ENCODE results near the gene PTCHD1. TPM values are rescaled to one million over a fixed set of nuclear protein-coding genes. Genes with fewer than 3 reads are reported as not detected.

The PTCHD1 gene
- total and polyA plus RNA-seq, 2 of the 13 experiments (the other 11 are each of a cell fraction or from before 2014, with no cell fraction given): not detected

DNA sequence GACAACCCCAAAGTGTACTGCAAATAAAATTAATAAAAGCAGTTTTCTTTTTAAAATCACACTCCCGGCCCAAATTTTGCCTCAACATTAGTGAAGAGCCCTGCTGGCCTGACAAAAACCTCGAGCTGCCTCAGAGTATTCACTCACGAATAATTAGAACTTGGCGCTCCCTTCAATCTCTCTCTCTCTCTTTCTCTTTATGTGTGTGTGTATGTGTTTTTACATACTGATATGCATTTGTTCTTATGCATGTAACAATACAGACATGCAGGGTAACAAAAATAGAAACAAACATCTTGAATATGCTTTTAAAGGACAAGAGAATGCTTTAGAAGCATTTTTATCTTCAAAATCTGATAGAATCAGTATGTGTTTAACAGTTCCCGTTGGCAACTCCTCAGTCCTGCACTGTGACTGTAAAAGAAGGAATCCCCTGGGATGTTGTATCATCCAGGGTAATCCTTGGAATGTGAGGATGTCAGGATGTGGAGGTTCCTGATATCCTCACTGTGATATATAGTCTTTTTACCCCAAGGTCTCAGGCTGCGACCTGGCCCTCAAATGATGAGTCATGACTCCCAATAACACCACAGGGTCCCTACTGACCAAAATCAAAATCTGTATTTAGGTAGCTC lies 53.0 kb downstream of the PTCHD1 start:
- Histone ChIP-seq H2AFZ (ENCODE audit: low read length) (no peak overlapping the region), H4K20me1 (ENCODE audit: insufficient read depth, low read length) (no peaks in the 10 kb centered on the region), H3K9ac (ENCODE audit: insufficient read depth, low read depth, low read length) (no peak overlapping the region), H3K9me3 (ENCODE audit: low read length) (no peaks in the 10 kb centered on the region), H3K4me2 (ENCODE audit: low read depth, low read length) (no peak overlapping the region), H3K27me3 (ENCODE audit: control insufficient read depth in 1 of 2, insufficient read depth in 2 of 2, low read length in 2 of 2) (no peaks in the 10 kb centered on the region), H3K4me1 (ENCODE audit: insufficient read depth, low read length) (no peaks in the 10 kb centered on the region), H3K36me3 (replicated peaks in 1 of 2; ENCODE audit: control insufficient read depth in 1 of 2, insufficient read depth in 2 of 2, low read length in 2 of 2) (no peaks in the 10 kb centered on the region), H3K4me3 (replicated peaks in 1 of 3; ENCODE audit: insufficient read depth in 1 of 3, low read depth in 2 of 3, low read length in 3 of 3) (no peak overlapping the region), H3K79me2 (ENCODE audit: insufficient read depth, low read length) (no peaks in the 10 kb centered on the region), H3K27ac (ENCODE audit: extremely low read length, insufficient read depth, low read length) (no peak overlapping the region)
- DNase-seq (ENCODE audit: low spot score) (no peak), FAIRE-seq (no peak), ATAC-seq (no peak)
- in situ Hi-C loops (cut with HindIII; ENCODE audit: extremely low pct_ligation_motif_present, low pct_unique_long_range_greater_than_20kb): no loop called here
- intact Hi-C loops (cut with micrococcal nuclease; ENCODE audit: unreplicated experiment): no loop called here
- WGBS (ENCODE audit: low lambda C conversion rate): 0% methylated on average over 5 of the region's 6 CpGs
- POLR2A ChIA-PET: no interaction called here
- BruUV-seq (replicated peaks): no TSS peak
- CTCF ChIA-PET (ENCODE audit: low intra/inter-chr PET ratio, low total read pairs): no interaction called here
- TF ChIP-seq, protein P1, sequence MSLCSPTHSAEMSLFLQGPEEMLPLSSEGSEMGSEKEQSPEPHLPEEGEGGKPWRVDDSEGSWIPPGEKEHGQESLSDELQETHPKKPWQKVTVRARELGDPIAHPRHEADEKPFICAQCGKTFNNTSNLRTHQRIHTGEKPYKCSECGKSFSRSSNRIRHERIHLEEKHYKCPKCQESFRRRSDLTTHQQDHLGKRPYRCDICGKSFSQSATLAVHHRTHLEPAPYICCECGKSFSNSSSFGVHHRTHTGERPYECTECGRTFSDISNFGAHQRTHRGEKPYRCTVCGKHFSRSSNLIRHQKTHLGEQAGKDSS (CRISPR knock-in tag; IDR thresholded peaks at IDR 0.05; ENCODE audit: borderline replicate concordance, low read depth): no peak
- TF ChIP-seq ZBTB46 (CRISPR knock-in tag; IDR thresholded peaks at IDR 0.05; ENCODE audit: borderline replicate concordance) (no peak), ZNF580 (CRISPR knock-in tag; IDR thresholded peaks at IDR 0.05; ENCODE audit: borderline replicate concordance, low read depth) (no peak), ZNF780A (CRISPR knock-in tag; IDR thresholded peaks at IDR 0.05) (no peak), SALL1 (CRISPR knock-in tag; IDR thresholded peaks at IDR 0.05) (no peak), ZNF143 (CRISPR knock-in tag; IDR thresholded peaks at IDR 0.05) (no peak), ZHX2 (IDR thresholded peaks at IDR 0.05; ENCODE audit: low read depth) (no peak), ZHX2 (CRISPR knock-in tag; IDR thresholded peaks at IDR 0.05; ENCODE audit: borderline replicate concordance) (no peak), NFE2L1 (CRISPR knock-in tag; IDR thresholded peaks at IDR 0.05; ENCODE audit: borderline replicate concordance) (no peak), ZNF766 (CRISPR knock-in tag; IDR thresholded peaks at IDR 0.05; ENCODE audit: borderline replicate concordance) (no peak), ZNF441 (CRISPR knock-in tag; IDR thresholded peaks at IDR 0.05; ENCODE audit: borderline replicate concordance) (no peak), RORA (CRISPR knock-in tag; IDR thresholded peaks at IDR 0.05) (no peak), ZBTB49 (CRISPR knock-in tag; IDR thresholded peaks at IDR 0.05; ENCODE audit: borderline replicate concordance) (no peak)
